Lung (tissue), 12 donors: Measurements from ENCODE around the gene PJA1. TPM values are rescaled to one million over a fixed set of nuclear protein-coding genes. Genes with fewer than 3 reads are reported as not detected.
A peak's percentile ranks its signal among the peaks of the same experiment; 100 is the strongest.

ENCODE experiments used
- ATAC-seq: fragments of 200-7000 bp; cut with Tn5 transposase; one replicate; pipeline ENCODE4 v1.9.1; 2020; ENCODE audit warnings: moderate number of reproducible peaks; ENCODE audit not compliant: insufficient read depth, low FRiP score
- DNase-seq, 3 donors: peaks; one replicate each; pipeline ENCODE4 v3.0.0-alpha.2; 2013 to 2017
- H3K27ac ChIP-seq, 2 donors: one replicate each; pipeline ENCODE4 v1.5.1; 2013; ENCODE audit warnings: mild to moderate bottlenecking in 2 of 2, moderate library complexity in 2 of 2, control low read depth in 1 of 2, inconsistent platforms in 1 of 2, low read depth in 1 of 2, low read length in 1 of 2
- H3K27me3 ChIP-seq, 3 donors: one replicate each; pipeline ENCODE4 v1.5.1; 2013; ENCODE audit warnings: low read length in 2 of 3; ENCODE audit not compliant: control insufficient read depth in 3 of 3, insufficient read depth in 3 of 3
- H3K36me3 ChIP-seq, 4 donors: one replicate each; pipeline ENCODE4 v1.5.1; 2013; ENCODE audit warnings: low read length in 4 of 4, mild to moderate bottlenecking in 1 of 4, moderate library complexity in 1 of 4; ENCODE audit not compliant: control insufficient read depth in 4 of 4, insufficient read depth in 4 of 4
- H3K4me1 ChIP-seq, 5 donors: one replicate each; pipeline ENCODE4 v1.5.1; 2013; ENCODE audit warnings: low read length in 5 of 5, mild to moderate bottlenecking in 2 of 5, moderate library complexity in 1 of 5; ENCODE audit not compliant: control insufficient read depth in 5 of 5, insufficient read depth in 5 of 5
- H3K4me3 ChIP-seq: one replicate; pipeline ENCODE4 v1.5.1; 2013; ENCODE audit warnings: mild to moderate bottlenecking, control low read depth, moderate library complexity
- H3K9ac ChIP-seq, 2 donors: one replicate each; pipeline ENCODE4 v1.5.1; 2013; ENCODE audit warnings: low read length in 2 of 2, control low read depth in 1 of 2; ENCODE audit not compliant: insufficient read depth in 1 of 2
- H3K9me3 ChIP-seq, 4 donors: one replicate each; pipeline ENCODE4 v1.5.1; 2013; ENCODE audit warnings: low read length in 3 of 4, mild to moderate bottlenecking in 1 of 4, moderate library complexity in 1 of 4; ENCODE audit not compliant: control insufficient read depth in 4 of 4, insufficient read depth in 3 of 4
- CTCF ChIP-seq: IDR thresholded peaks from 2 replicates; pipeline ENCODE4 v1.5.1; 2012; ENCODE audit warnings: mild to moderate bottlenecking; ENCODE audit errors: control extremely low read depth, extremely low read depth
- WGBS, 2 donors: extraction: QIAGEN DNeasy Blood & Tissue Kit; methylation state at CpG; one replicate each; pipeline ENCODE4 v1.1.7; 2013; 5-methylcytosine and 5-hydroxymethylcytosine counted together
- polyA plus RNA-seq, 2 donors: library from polyadenylated mRNA; stranded (reverse); fragments of 200-250 nt; gene quantifications; one replicate each; pipeline ENCODE4 v1.2.1, GENCODE V29; 2013
- total RNA-seq, 2 donors: library from RNA; depleted of rRNA in 1 of 2; stranded (reverse); fragments of >200 nt in 1 of 2; gene quantifications; one replicate each; pipeline ENCODE4 v1.2.1, GENCODE V29; 2014 to 2021
- donor health status: control.
- donor health status: control.
- donor health status: Bipolar disorder and iron deficiency.
- donor health status: healthy.
- donor health status: DM: yes; HTN: yes; CAD: no.

Gene PJA1
- total and polyA plus RNA-seq, 4 donors, result 4.5 to 28.3 (median 15.2) TPM

- Histone ChIP-seq H3K27ac (peak overlapping the region in 1 of 2 donors; percentile 68), H3K4me3 (no peak overlapping the region), H3K9me3 (peaks cover 0 to 4% (median 0%) of the 10 kb centered on the region in 4 donors), H3K36me3 (no peaks in the 10 kb centered on the region), H3K9ac (peak overlapping the region in 1 of 2 donors; percentile 72), H3K4me1 (peaks cover 0 to 30% (median 4%) of the 10 kb centered on the region in 5 donors), H3K27me3 (peaks cover 0 to 5% (median 0%) of the 10 kb centered on the region in 3 donors)
- ATAC-seq (no peak), DNase-seq (peak; percentile 76 to 78 (median 77))
- 20 to 28% methylated on average over 19 to 42 of the region's 42 CpGs for WGBS, 2 donors
- TF ChIP-seq CTCF, result no peak
These were observed 28.5 kb downstream of the PJA1 start for GRCh38 chrX:69136546-69137331.

- peaks cover 0 to 9% (median 0%) of the 10 kb centered on the region in 3 donors for H3K27me3 ChIP-seq
- no peak for ATAC-seq
These were observed 31.2 kb downstream of the PJA1 start for GRCh38 chrX:69133921-69134542.

GRCh38 chrX:69131886-69132285 is 33.4 kb downstream of the PJA1 start:
- no peaks in the 10 kb centered on the region for H3K36me3 ChIP-seq
- H3K9ac ChIP-seq, result no peak overlapping the region
- 66 to 89% methylated on average over 5 of the region's 5 CpGs for WGBS, 2 donors
- H3K4me3 ChIP-seq, result no peak overlapping the region
- peaks cover 0 to 12% (median 5%) of the 10 kb centered on the region in 3 donors for H3K27me3 ChIP-seq
- DNase-seq (no peak), ATAC-seq (no peak)
- H3K4me1 ChIP-seq, result peaks cover 0 to 33% (median 3%) of the 10 kb centered on the region in 5 donors
- peaks cover 0 to 6% (median 0%) of the 10 kb centered on the region in 4 donors for H3K9me3 ChIP-seq
- no peak for TF ChIP-seq CTCF
- H3K27ac ChIP-seq, result no peak overlapping the region

More at GRCh38 chrX:69133921-69134542, 31.2 kb downstream of the PJA1 start:
- WGBS, 2 donors, result 24 to 30% methylated on average over 6 of the region's 6 CpGs
- H3K9me3 ChIP-seq, result peaks cover 0 to 4% (median 0%) of the 10 kb centered on the region in 4 donors
- H3K36me3 ChIP-seq, result no peaks in the 10 kb centered on the region
- TF ChIP-seq CTCF, result no peak
- peak; percentile 69 to 82 (median 77) for DNase-seq
- H3K4me3 ChIP-seq, result no peak overlapping the region
- H3K4me1 ChIP-seq, result peaks cover 0 to 32% (median 4%) of the 10 kb centered on the region in 5 donors
- H3K9ac ChIP-seq, result no peak overlapping the region
- no peak overlapping the region for H3K27ac ChIP-seq
